Body of pancreas (tissue), 4 donors: ENCODE measurements around the gene CCDC85C.

Experiments used
- CTCF ChIP-seq, 7 experiments: fragments of 450-650 bp in 4 of 7; fragments of 200-600 bp in 3 of 7; sonication (generic) in 3 of 7; IDR thresholded peaks; one replicate each; pipeline ENCODE4 v1.5.1; 2016 to 2019; ENCODE audit warnings: antibody characterized with exemption in 7 of 7
- POLR2A ChIP-seq, 3 donors: fragments of 450-650 bp; IDR thresholded peaks; one replicate each; pipeline ENCODE4 v1.6.1; 2016; ENCODE audit warnings: antibody characterized with exemption in 3 of 3, mild to moderate bottlenecking in 2 of 3

GRCh38 chr14:99612071-99612737, 8.2 kb upstream of the CCDC85C start:
- no peak for TF ChIP-seq CTCF (IDR thresholded peaks at IDR 0.05)
- TF ChIP-seq POLR2A (IDR thresholded peaks at IDR 0.05): no peak
